ENCODE results near the gene OR2S2.

The OR2S2 gene

GRCh38 chr9:35948901-35949318 is 9.0 kb downstream of the OR2S2 start:
- H3K27ac ChIP-seq: no peak overlapping the region
- TF ChIP-seq, protein P1, sequence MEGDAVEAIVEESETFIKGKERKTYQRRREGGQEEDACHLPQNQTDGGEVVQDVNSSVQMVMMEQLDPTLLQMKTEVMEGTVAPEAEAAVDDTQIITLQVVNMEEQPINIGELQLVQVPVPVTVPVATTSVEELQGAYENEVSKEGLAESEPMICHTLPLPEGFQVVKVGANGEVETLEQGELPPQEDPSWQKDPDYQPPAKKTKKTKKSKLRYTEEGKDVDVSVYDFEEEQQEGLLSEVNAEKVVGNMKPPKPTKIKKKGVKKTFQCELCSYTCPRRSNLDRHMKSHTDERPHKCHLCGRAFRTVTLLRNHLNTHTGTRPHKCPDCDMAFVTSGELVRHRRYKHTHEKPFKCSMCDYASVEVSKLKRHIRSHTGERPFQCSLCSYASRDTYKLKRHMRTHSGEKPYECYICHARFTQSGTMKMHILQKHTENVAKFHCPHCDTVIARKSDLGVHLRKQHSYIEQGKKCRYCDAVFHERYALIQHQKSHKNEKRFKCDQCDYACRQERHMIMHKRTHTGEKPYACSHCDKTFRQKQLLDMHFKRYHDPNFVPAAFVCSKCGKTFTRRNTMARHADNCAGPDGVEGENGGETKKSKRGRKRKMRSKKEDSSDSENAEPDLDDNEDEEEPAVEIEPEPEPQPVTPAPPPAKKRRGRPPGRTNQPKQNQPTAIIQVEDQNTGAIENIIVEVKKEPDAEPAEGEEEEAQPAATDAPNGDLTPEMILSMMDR (conservative IDR thresholded peaks at IDR 0.05): no peak
- no peak for TF ChIP-seq ZFX (IDR thresholded peaks at IDR 0.05)

GRCh38 chr9:35948451-35948850 is 9.5 kb downstream of the OR2S2 start:
- TF ChIP-seq ZFX (IDR thresholded peaks at IDR 0.05): no peak
- TF ChIP-seq, protein P1 (conservative IDR thresholded peaks at IDR 0.05): no peak
- no peak overlapping the region for H3K27ac ChIP-seq

DNA sequence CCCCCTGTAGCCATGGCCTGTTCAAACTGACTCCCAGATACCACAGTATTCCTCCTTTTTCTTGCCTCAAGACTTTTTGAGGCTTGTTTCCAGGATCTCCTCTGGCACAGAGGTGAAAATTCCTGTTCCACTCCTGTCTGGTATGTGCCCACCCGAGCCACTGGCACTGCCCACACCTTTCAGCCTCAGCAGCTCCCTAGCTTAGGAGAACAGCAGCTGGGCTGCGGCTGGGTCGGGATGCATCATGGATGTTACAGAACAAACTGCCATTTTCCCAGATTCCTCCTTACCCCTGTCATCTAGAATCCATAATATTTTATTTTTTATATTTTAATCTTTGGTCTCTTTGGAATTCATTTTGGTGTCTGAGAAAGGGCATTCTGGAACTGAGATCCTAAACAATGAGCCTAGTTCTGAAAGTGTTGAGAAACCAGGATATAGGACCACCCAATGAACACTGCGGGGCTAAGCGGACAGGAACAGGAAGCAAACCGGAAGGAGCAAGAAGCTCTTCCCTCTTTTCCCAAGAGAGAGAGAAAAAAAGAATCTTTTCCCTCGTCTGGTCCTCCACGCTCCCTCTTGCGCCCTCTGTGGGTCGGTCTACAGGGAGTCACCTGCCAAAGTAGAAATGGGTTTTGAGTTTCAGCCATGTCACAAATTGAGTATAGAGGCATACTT is 12.5 kb downstream of the OR2S2 start:
- TF ChIP-seq ZFX (IDR thresholded peaks at IDR 0.05): no peak
- TF ChIP-seq, protein P1 (conservative IDR thresholded peaks at IDR 0.05): peak; percentile 97
- H3K27ac ChIP-seq: no peak overlapping the region

DNA sequence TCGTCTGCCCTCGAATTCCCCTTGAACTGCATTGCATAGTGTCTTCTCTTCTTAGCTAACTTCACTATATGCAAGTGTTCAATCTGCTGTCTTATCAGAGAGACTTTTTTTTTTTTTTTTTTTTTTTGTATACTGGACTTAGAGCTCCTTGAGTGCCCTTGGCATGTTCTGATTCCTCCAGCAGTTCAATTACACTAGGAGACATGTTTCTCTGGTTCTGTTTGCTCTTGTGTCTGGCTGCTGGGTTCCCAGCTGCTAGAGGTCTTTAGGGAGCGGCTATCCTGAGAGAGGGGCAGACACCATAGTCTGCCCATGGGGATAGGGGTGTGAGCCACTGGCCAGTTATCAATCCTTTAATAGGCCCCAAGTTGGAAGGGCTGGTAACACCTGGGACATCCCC is 13.1 kb downstream of the OR2S2 start:
- TF ChIP-seq ZFX (IDR thresholded peaks at IDR 0.05): no peak
- TF ChIP-seq, protein P1 (conservative IDR thresholded peaks at IDR 0.05): no peak
- H3K27ac ChIP-seq: no peak overlapping the region

- TF ChIP-seq, protein P1 (conservative IDR thresholded peaks at IDR 0.05): no peak
- TF ChIP-seq ZFX (IDR thresholded peaks at IDR 0.05): no peak
- no peak overlapping the region for H3K27ac ChIP-seq
Observed at GRCh38 chr9:35944173-35944572, 13.8 kb downstream of the OR2S2 start.

DNA sequence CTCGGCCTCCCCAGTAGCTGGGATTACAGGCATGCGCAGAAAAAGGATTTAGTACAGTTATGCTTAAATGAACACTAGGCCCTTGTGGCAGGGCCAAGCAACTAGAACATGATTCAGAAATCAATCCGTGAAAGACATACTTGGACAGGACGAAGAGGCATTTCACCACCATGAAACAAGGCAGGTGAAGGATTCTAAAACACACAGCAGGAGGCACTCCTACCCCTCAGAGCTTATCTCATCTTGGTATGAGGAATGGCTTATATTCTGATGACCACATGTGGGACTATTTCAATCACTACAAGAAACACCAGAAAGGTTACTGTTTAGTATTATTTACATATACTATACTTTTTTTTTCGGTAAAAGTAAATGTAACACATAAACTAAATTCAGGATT is 15.7 kb downstream of the OR2S2 start:
- no peak overlapping the region for H3K27ac ChIP-seq
- TF ChIP-seq ZFX (IDR thresholded peaks at IDR 0.05): no peak
- TF ChIP-seq, protein P1 (conservative IDR thresholded peaks at IDR 0.05): no peak

DNA sequence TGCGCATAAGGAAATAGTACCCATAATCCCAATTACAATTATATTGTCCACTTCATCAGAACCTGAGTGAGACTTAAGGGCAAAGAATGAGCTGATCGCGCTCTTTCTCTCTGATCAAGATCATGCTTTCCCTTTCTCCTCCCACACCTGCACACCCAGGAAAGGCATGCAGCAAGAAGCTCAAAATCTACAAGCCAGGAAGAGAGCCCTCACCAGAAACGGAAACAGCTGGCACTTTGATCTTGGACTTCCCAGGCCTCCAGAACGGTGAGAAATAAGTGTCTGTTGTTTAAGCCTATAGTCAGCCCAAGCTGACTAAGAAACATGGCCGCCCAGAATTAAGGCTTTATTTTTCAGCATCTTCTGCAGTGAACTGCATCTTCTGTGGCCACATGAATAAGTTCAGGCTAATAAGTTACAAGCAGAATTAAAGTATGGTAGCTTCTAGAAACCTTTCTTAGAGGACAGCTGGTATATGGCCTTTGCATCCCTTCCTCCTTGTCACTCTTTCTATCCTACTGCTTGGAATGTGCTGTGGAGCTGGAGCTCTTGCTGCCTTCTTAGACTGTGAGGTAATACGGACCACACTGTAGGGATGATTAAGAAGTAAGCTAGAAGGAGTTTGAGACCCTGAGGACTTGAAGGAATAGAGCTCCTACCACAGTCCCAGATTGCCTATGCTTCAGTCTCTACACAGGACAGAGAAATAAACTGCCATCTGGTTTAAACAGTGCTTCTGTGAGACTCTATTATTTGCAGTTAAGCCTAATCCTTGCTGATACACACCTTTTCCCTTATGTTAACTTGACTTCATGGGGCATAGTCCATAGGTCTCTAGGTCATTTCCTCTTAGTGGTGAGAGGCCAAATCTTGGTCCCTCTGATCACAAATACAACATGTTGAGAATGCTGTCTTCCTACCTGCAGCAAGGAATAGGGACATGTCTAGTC is 17.2 kb downstream of the OR2S2 start:
- H3K27ac ChIP-seq: no peak overlapping the region
- TF ChIP-seq ZFX (IDR thresholded peaks at IDR 0.05): no peak
- TF ChIP-seq, protein P1 (conservative IDR thresholded peaks at IDR 0.05): no peak
